Activated T-cell treated with anti-CD3 and anti-CD28 coated beads for 48 hours (primary cell): ENCODE results near the gene SPG11.

Source experiments
- DNase-seq: peaks from one replicate; pipeline ENCODE4 v3.0.0-alpha.2; 2020; ENCODE audit warnings: low read depth

SPG11 gene

GRCh38 chr15:44527241-44527640, 136.2 kb downstream of the SPG11 start:
- no peak for DNase-seq

GRCh38 chr15:44525018-44525417, 138.4 kb downstream of the SPG11 start:
- DNase-seq, result no peak

GRCh38 chr15:44519537-44519936, 143.9 kb downstream of the SPG11 start:
- DNase-seq, result no peak

DNA sequence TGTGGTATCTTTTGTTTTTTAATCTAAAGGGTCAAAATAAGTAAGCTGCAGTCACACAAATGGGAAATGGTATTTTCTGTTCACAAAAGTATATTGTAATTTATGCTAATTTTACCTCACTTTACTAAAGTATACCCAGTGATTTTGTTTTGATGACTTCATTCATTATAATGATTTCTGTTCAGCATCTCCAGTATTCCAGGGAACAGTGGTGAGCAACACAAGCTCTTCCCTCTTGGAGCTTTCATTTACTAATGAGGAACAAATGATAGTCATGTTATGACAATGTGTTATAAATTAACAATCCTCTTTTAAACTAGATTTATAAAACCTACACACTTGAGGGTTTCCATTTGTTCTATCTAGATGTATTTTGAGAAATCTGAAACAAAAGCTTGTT, 147.0 kb downstream of the SPG11 start:
- no peak for DNase-seq
